Epithelial cell of alveolus of lung (primary cell): ENCODE results near the gene FBXO46. TPM values are rescaled to one million over a fixed set of nuclear protein-coding genes. Genes with fewer than 3 reads are reported as not detected.

ENCODE experiments used
- total RNA-seq: library from RNA; depleted of rRNA; stranded (reverse); fragments of >200 nt; gene quantifications from 2 replicates; pipeline ENCODE4 v1.2.1, GENCODE V29; 2015

The FBXO46 gene, protein sequence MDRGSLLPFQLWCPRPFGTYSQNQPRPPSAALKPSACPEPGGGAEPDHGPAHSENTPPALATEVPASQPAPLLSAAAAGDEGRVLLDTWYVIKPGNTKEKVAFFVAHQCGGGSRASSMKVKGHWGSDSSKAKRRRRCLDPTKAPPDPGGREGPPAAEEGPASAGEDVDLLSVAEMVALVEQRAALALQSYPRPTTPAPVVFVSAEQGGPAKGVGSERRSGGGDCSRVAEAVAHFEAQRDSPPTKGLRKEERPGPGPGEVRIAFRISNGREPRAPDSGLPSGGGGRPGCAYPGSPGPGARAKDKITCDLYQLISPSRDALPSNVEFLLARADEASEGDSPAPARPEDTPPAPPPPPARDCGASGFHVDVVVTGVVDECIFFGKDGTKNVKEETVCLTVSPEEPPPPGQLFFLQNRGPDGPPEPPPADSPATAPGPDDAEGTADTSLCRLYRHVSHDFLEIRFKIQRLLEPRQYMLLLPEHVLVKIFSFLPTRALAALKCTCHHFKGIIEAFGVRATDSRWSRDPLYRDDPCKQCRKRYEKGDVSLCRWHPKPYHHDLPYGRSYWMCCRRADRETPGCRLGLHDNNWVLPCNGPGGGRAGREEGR
- total RNA-seq = 11.3 and 12.8 TPM in 2 replicates

GRCh38 chr19:45730368-45731288 is at the start of gene FBXO46:
Gene FBXO46 (minus strand): TSS chr19:45730896. CDS start chr19:45713495, 17,401 bp downstream.

GRCh38 chr19:45768984-45769782 is 38.5 kb upstream of the FBXO46 start, which contains the start of gene SIX5:
Gene SIX5 (minus strand): TSS chr19:45769252. CDS start chr19:45768844, 408 bp downstream.

DNA sequence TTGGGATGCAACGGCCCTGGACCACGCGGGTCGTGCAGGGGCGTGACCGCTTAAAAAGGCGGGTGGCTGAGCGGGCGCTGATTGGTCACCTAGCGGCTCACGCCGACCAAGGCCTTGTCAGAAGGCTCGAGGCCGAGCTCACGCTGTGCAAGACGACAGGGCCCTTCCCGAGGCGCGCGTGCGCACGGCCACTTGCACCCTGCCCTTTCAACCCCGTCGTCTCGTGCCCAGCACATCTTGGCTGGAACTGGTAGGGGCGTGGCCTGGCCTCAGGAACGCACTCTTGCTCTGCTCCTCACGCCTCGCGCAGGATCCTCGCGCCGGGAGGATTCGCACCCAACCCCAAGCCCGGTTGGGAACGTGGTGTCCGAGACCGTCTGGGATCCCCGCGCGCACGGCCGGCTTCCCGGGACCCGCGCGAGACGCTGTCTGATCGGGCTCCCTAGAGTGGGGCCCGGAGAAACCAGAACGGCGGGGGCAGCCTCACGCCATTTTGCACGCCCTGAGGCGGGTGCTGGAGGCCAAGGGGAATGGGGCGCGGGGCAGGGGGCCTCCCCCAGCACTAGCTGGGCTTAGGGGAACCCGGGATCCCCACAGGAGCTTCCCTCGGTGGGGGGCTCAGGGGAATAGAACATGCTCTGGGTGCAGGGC is 2.6 kb upstream of the FBXO46 start, which contains the start of gene MEIOSIN:
MEIOSIN (plus strand) TSS at position 280 of the 651 bp plus-strand sequence. CDS start 1,938 bp downstream, outside the sequence.

DNA sequence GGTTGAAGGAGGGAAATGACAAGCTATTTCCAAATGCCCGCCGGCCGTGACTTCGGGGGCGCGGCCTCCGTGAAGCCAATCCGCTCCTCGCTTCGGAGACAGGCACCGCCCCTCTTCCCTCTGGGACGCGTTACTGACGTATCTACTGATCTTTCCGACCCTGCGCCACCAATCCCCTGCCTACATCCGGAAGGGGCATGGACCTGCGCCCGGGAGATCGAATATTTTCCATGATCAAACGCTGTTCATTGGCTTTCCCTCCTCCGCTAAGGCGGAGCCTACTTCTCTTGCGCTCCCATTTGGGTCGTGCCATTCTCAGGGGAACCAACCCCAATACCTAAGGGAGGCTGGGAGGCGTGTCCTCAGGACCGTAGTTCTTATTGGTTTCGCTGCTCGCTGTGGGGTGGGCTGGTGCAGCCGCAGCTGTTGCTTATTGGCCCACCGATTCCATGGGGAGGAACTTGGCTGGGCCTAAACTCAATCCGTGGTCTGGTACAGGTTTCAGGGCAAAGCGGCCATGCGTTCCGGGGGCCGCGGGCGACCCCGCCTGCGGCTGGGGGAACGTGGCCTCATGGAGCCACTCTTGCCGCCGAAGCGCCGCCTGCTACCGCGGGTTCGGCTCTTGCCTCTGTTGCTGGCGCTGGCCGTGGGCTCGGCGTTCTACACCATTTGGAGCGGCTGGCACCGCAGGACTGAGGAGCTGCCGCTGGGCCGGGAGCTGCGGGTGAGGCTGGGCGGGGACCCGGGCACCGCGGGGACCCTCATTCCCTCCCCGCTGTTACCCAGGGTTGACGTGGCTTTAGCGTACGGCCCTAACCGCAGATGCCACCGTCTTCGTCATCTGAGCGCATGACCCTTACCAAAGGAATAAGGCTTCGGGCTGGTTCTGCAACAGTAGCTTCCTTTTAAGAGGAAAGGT is 38.2 kb downstream of the FBXO46 start, which contains the start of gene QPCTL:
QPCTL (plus strand) TSS at position 480 of the 919 bp plus-strand sequence; CDS start at position 518, 38 bp downstream.

GRCh38 chr19:45691516-45692186 is 39.0 kb downstream of the FBXO46 start, which contains the start of gene SNRPD2:
Gene SNRPD2 (minus strand): TSS chr19:45691953. CDS start chr19:45691888, 65 bp downstream.

GRCh38 chr19:45667620-45668341 is 62.9 kb downstream of the FBXO46 start, which contains the start of gene GIPR:
Gene GIPR (plus strand): TSS chr19:45668221. CDS start chr19:45669521, 1,300 bp downstream.

Other genes with a start within 250 kb of the FBXO46 start
- gene RTN2, start 233.8 kb downstream of the FBXO46 start, total RNA-seq = 13.7 and 20.2 TPM in 2 replicates
- 1.2 and 5.6 TPM in 2 replicates for gene PPM1N, start 232.5 kb downstream of the FBXO46 start, total RNA-seq
- gene VASP, start 223.4 kb downstream of the FBXO46 start, total RNA-seq = 52.7 and 162 TPM in 2 replicates
- gene OPA3, start 146.1 kb downstream of the FBXO46 start, total RNA-seq = 5.8 and 8.5 TPM in 2 replicates
- gene GPR4, start 128.7 kb downstream of the FBXO46 start, total RNA-seq = 0.26 and 0.48 TPM in 2 replicates
- 12.9 and 24.5 TPM in 2 replicates for gene EML2, start 91.5 kb downstream of the FBXO46 start, total RNA-seq
- gene GIPR, start 62.7 kb downstream of the FBXO46 start, total RNA-seq = 1.7 TPM in 1 of 2 replicates, not detected in the other
- 274 and 363 TPM in 2 replicates for gene SNRPD2, start 38.9 kb downstream of the FBXO46 start, total RNA-seq
- gene QPCTL, start 38.2 kb downstream of the FBXO46 start, total RNA-seq = 13.1 and 17.5 TPM in 2 replicates
- gene MEIOSIN, start 2.5 kb upstream of the FBXO46 start, total RNA-seq = 0.13 TPM in 1 of 2 replicates, not detected in the other
- gene SIX5, start 38.4 kb upstream of the FBXO46 start, total RNA-seq = 14.9 and 22.0 TPM in 2 replicates
- gene DMPK, start 51.6 kb upstream of the FBXO46 start, total RNA-seq = 7.9 and 33.5 TPM in 2 replicates
- gene DMWD, start 61.9 kb upstream of the FBXO46 start, total RNA-seq = 28.7 and 32.5 TPM in 2 replicates
- gene RSPH6A, start 84.4 kb upstream of the FBXO46 start, total RNA-seq = 0.08 TPM in 1 of 2 replicates, not detected in the other
- 28.1 and 34.9 TPM in 2 replicates for gene SYMPK, start 132.3 kb upstream of the FBXO46 start, total RNA-seq
- gene FOXA3, start 133.4 kb upstream of the FBXO46 start, total RNA-seq = 0.13 TPM in 1 of 2 replicates, not detected in the other
- gene IRF2BP1, start 155.2 kb upstream of the FBXO46 start, total RNA-seq = 36.7 and 38.0 TPM in 2 replicates
- gene MYPOP, start 171.7 kb upstream of the FBXO46 start, total RNA-seq = 1.8 and 6.8 TPM in 2 replicates
- gene NANOS2, start 183.9 kb upstream of the FBXO46 start, total RNA-seq = not detected in 2 replicates
- under 0.01 and 0.24 TPM in 2 replicates for gene NOVA2, start 243.0 kb upstream of the FBXO46 start, total RNA-seq